Keratinocyte (primary cell): Measurements from ENCODE around the gene CFAP300.

Experiments used
- EZH2 ChIP-seq: IDR thresholded peaks from one replicate; pipeline ENCODE4 v1.6.1; 2012; ENCODE audit warnings: inconsistent platforms, mild to moderate bottlenecking, low read length, moderate library complexity
- TF ChIP-seq, protein P1 (sequence below), 3 experiments: IDR thresholded peaks in 1 of 3; conservative IDR thresholded peaks in 1 of 3; optimal IDR thresholded peaks in 1 of 3; 2 replicates in 2 of 3; 3 replicates in 1 of 3; pipeline versions ENCODE3 to v1.5.1; 2011; ENCODE audit warnings: low read length in 3 of 3, mild to moderate bottlenecking in 3 of 3, moderate library complexity in 2 of 3, control low read depth in 1 of 3, inconsistent platforms in 1 of 3; ENCODE audit not compliant: insufficient read depth in 2 of 3; ENCODE audit errors: extremely low read depth in 1 of 3

DNA sequence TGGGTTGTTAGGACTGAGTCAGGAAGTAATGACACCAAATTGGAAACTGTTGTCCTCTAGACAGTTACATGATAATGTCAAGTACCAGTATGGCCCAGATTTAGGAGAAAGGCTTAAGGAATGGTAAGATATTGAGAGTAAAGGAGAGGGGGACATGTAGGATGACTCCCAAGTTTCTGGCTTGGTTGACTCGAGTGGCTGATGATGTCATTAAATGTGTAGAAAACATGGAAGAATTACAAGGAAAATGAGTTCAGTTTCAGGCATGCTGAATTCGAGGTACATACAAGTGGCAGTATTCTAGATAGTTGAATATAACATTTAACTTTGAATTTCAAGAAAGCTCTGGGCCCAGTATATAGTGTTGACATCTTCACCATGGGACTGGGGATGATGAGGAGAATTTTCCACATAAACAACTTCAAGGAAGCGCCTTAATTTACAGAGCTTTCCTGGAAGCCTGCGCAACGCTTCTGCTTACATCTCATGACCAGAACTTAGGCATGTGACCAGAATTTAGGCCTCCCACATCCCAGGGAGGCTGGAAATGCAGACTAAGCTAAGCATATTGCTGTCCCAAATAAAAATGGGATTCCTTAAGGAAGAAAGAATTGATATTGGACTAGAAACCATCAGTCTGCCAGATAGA, 3.8 kb downstream of the CFAP300 start:
- TF ChIP-seq, protein P1, sequence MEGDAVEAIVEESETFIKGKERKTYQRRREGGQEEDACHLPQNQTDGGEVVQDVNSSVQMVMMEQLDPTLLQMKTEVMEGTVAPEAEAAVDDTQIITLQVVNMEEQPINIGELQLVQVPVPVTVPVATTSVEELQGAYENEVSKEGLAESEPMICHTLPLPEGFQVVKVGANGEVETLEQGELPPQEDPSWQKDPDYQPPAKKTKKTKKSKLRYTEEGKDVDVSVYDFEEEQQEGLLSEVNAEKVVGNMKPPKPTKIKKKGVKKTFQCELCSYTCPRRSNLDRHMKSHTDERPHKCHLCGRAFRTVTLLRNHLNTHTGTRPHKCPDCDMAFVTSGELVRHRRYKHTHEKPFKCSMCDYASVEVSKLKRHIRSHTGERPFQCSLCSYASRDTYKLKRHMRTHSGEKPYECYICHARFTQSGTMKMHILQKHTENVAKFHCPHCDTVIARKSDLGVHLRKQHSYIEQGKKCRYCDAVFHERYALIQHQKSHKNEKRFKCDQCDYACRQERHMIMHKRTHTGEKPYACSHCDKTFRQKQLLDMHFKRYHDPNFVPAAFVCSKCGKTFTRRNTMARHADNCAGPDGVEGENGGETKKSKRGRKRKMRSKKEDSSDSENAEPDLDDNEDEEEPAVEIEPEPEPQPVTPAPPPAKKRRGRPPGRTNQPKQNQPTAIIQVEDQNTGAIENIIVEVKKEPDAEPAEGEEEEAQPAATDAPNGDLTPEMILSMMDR (optimal IDR thresholded peaks at IDR 0.05 in 1 of 3, IDR thresholded peaks at IDR 0.05 in 1 of 3, conservative IDR thresholded peaks at IDR 0.05 in 1 of 3; ENCODE audit: extremely low read depth in 1 of 3, insufficient read depth in 2 of 3, low read length in 3 of 3): no peak
- TF ChIP-seq EZH2: no peak
